22Rv1 (cell line): Measurements from ENCODE around the gene GPR17.

Experiments used
- ZFX ChIP-seq: fragments of 450-650 bp; IDR thresholded peaks from 2 replicates; pipeline ENCODE4 v1.6.1; 2017; ENCODE audit warnings: antibody characterized with exemption, borderline replicate concordance
- TF ChIP-seq, protein P1 (sequence below): fragments of 450-650 bp; IDR thresholded peaks from 2 replicates; pipeline ENCODE4 v1.5.1; 2017; ENCODE audit warnings: mild to moderate bottlenecking

DNA sequence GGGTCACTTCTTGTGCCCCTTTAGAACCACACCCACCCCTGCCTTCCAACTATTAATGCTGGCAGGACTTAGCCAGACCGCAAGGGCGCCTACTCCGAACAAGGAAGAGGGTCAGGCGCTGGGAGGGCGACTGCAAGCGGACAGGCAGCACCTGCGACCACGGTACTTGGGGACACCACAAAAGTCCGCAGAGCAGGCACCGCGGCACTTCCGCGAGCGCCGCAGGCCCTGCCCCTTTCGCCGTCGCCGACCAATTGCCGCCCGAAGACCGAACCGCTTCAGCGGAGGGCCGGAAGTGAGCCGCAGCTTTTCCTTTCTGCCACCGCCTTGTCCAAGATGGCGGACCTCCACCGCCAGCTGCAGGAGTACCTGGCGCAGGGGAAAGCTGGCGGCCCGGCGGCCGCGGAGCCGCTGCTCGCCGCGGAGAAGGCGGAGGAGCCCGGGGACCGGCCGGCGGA is 55.3 kb downstream of the GPR17 start, which contains the start of gene SFT2D3:
- TF ChIP-seq, protein P1, sequence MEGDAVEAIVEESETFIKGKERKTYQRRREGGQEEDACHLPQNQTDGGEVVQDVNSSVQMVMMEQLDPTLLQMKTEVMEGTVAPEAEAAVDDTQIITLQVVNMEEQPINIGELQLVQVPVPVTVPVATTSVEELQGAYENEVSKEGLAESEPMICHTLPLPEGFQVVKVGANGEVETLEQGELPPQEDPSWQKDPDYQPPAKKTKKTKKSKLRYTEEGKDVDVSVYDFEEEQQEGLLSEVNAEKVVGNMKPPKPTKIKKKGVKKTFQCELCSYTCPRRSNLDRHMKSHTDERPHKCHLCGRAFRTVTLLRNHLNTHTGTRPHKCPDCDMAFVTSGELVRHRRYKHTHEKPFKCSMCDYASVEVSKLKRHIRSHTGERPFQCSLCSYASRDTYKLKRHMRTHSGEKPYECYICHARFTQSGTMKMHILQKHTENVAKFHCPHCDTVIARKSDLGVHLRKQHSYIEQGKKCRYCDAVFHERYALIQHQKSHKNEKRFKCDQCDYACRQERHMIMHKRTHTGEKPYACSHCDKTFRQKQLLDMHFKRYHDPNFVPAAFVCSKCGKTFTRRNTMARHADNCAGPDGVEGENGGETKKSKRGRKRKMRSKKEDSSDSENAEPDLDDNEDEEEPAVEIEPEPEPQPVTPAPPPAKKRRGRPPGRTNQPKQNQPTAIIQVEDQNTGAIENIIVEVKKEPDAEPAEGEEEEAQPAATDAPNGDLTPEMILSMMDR, result no peak
- TF ChIP-seq ZFX, result no peak
